Suprapubic skin (tissue), 4 donors: ENCODE measurements around the gene WDR7. TPM values are rescaled to one million over a fixed set of nuclear protein-coding genes. Genes with fewer than 3 reads are reported as not detected.

Source experiments
- DNase-seq, 2 donors: peaks; one replicate each; pipeline ENCODE4 v3.0.0-alpha.2; 2019; ENCODE audit warnings: low spot score in 2 of 2
- H3K27ac ChIP-seq: fragments of 200-600 bp; sonication (generic); one replicate; pipeline ENCODE4 v1.5.1; 2019
- H3K27me3 ChIP-seq: fragments of 200-600 bp; sonication (generic); one replicate; pipeline ENCODE4 v1.5.1; 2019
- H3K36me3 ChIP-seq: fragments of 200-600 bp; sonication (generic); one replicate; pipeline ENCODE4 v1.5.1; 2019
- H3K4me1 ChIP-seq: fragments of 200-600 bp; sonication (generic); one replicate; pipeline ENCODE4 v1.5.1; 2019
- H3K4me3 ChIP-seq: fragments of 200-600 bp; sonication (generic); one replicate; pipeline ENCODE4 v1.5.1; 2019; ENCODE audit warnings: mild to moderate bottlenecking
- H3K9me3 ChIP-seq: fragments of 200-600 bp; sonication (generic); one replicate; pipeline ENCODE4 v1.5.1; 2019
- EP300 ChIP-seq: sonication (generic); formaldehyde crosslinking; IDR thresholded peaks from one replicate; pipeline ENCODE4 v1.6.1; 2017; ENCODE audit warnings: antibody characterized with exemption
- POLR2A ChIP-seq, 2 donors: fragments of 450-650 bp; IDR thresholded peaks; one replicate each; pipeline ENCODE4 v1.6.1; 2017; ENCODE audit warnings: antibody characterized with exemption in 2 of 2, mild to moderate bottlenecking in 2 of 2, moderate library complexity in 2 of 2
- POLR2AphosphoS5 ChIP-seq, 3 donors: sonication (generic); formaldehyde crosslinking; IDR thresholded peaks; one replicate each; pipeline ENCODE4 v1.6.1; 2017; ENCODE audit warnings: antibody characterized with exemption in 3 of 3
- WGBS: methylation state at CpG from one replicate; pipeline ENCODE4 v1.1.5; 2018; 5-methylcytosine and 5-hydroxymethylcytosine counted together
- total RNA-seq, 4 donors: library from RNA; depleted of rRNA; stranded (reverse); fragments of >200 nt; gene quantifications; one replicate each; pipeline ENCODE4 v1.1.0, GENCODE V29; 2016
- TF ChIP-seq, protein P1 (sequence below), 2 donors: fragments of 200-600 bp in 1 of 2; fragments of 450-650 bp in 1 of 2; sonication (generic) in 1 of 2; IDR thresholded peaks; one replicate each; pipeline ENCODE4 v1.5.1; 2016 to 2019; ENCODE audit warnings: antibody characterized with exemption in 2 of 2, mild to moderate bottlenecking in 1 of 2, moderate library complexity in 1 of 2

The WDR7 gene
- total RNA-seq = 10 to 100 TPM; 14.4 to 29.2 (median 20.2) TPM

DNA sequence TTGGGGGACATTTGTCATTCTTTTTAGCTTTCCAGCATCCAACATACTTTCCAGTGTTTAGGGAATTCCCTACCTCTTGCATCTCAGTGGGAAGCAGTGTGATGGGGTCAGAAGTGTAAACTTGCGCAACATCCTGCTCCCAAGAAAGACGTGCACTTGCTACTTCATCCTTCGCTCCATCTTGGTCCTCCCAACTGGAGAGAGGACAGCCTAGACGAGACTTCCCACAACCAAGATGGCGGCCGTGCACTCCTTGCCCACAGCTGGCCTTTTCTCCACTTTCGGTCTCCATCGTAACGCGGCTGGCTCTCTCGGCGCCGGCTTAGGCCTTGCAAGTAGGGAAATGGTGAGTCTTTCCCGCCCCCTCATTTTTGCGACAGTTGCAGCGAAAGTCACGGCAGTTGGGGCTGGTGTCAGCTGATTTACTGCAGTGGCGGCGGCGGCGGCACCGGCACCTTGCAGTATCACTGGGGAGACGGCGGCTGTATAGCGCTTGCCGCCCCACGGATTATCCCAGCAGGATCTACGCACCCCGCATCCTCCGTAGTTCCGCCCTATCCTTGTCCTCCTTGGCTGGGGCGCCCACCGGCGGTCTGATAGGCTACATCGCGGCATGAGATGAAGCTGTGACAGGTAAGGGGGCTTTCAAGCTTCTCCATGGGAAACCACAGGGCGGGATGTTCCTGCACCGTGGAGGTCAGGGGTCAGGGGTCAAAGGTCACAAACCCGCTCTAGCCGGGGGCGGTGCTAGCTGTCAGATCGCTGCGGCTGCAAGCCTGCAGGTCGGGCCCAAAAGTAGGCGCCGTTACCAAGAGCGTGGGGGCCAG lies at the start of gene WDR7:
Gene WDR7 (plus strand): TSS at position 416 of the 827 bp plus-strand sequence. CDS start 21,157 bp downstream, outside the sequence.
- no peaks in the 10 kb centered on the region for H3K9me3 ChIP-seq
- peaks cover 16% of the 10 kb centered on the region for H3K4me1 ChIP-seq
- 0% methylated on average over 33 of the region's 47 CpGs for WGBS
- H3K36me3 ChIP-seq = no peaks in the 10 kb centered on the region
- peak within 1 kb of the TSS; percentile 86 for H3K4me3 ChIP-seq
- H3K27ac ChIP-seq = peak within 1 kb of the TSS; percentile 82
- TF ChIP-seq EP300 (no peak), POLR2A (IDR thresholded peaks at IDR 0.05) (no peak), POLR2AphosphoS5 (IDR thresholded peaks at IDR 0.05) (peak in 1 of 3 donors; percentile 62)
- TF ChIP-seq, protein P1, sequence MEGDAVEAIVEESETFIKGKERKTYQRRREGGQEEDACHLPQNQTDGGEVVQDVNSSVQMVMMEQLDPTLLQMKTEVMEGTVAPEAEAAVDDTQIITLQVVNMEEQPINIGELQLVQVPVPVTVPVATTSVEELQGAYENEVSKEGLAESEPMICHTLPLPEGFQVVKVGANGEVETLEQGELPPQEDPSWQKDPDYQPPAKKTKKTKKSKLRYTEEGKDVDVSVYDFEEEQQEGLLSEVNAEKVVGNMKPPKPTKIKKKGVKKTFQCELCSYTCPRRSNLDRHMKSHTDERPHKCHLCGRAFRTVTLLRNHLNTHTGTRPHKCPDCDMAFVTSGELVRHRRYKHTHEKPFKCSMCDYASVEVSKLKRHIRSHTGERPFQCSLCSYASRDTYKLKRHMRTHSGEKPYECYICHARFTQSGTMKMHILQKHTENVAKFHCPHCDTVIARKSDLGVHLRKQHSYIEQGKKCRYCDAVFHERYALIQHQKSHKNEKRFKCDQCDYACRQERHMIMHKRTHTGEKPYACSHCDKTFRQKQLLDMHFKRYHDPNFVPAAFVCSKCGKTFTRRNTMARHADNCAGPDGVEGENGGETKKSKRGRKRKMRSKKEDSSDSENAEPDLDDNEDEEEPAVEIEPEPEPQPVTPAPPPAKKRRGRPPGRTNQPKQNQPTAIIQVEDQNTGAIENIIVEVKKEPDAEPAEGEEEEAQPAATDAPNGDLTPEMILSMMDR (IDR thresholded peaks at IDR 0.05) = no peak
- peak; percentile 97 to 98 for DNase-seq
- H3K27me3 ChIP-seq = no peaks in the 10 kb centered on the region

DNA sequence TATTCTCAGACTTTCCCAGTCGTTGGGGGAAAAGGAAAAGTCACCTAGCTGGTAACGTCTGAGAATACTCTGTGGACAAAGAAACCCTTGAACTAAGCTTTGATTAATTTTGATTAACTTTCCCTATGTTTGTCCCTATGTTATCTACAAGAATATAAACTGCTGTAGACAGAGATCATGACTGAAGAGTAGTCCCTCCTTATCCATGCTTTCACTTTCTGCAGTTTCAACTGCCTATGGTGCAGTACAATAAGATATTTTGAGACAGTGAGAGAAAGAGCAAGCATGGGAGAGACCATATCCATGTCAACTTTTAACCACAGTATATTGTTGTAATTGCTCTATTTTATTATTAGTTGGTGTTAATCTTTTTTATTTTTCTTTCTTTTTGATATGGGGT lies 44.5 kb upstream of the WDR7 start:
- no peaks in the 10 kb centered on the region for H3K27me3 ChIP-seq
- 95% methylated on average over 2 of the region's 2 CpGs for WGBS
- peaks cover 64% of the 10 kb centered on the region for H3K36me3 ChIP-seq

DNA sequence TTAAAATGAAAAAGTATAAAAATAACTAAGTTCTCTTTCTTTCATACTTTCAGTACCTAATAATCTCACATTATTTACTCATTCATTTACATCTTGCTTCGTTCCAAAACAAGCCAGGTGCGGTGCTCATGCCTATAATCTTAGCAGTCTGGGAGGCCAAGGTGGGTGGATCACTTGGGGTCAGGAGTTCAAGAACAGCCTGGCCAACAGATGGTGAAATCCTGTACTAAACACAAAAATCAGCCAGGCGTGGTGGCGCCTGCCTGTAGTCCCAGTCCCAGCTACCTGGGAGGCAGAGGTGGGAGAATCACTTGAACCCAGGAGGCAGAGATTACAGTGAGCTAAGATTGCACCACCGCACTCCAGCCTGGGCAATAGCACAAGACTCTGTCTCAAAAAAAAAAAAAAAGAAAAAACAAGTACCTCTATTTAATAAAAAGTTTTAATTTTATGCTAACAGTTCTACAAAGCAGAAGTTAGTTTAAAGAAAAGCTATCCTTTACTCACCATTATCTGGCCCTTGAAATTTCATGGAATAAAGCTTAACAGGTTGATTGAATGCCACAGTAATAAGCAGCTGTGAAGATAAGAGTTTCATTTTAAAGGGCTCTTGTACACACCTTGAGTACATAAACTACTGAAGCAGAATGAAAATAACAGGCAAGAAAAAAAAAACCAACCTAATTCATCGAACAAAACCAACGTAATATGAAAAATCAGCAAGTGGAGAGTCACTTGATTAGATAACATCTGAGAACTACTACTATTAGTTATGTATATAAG lies 35.2 kb upstream of the WDR7 start:
- peaks cover 51% of the 10 kb centered on the region for H3K36me3 ChIP-seq
- DNase-seq = no peak
- H3K27me3 ChIP-seq = no peaks in the 10 kb centered on the region
- 85% methylated on average over 7 of the region's 7 CpGs for WGBS
- H3K4me1 ChIP-seq = no peaks in the 10 kb centered on the region
- no peak overlapping the region for H3K4me3 ChIP-seq
- TF ChIP-seq EP300 (no peak), POLR2A (IDR thresholded peaks at IDR 0.05) (no peak), POLR2AphosphoS5 (IDR thresholded peaks at IDR 0.05) (no peak)
- TF ChIP-seq, protein P1 (IDR thresholded peaks at IDR 0.05) = no peak
- H3K9me3 ChIP-seq = no peaks in the 10 kb centered on the region
- no peak overlapping the region for H3K27ac ChIP-seq

More for the DNA sequence above, 44.5 kb upstream of the WDR7 start:
- H3K9me3 ChIP-seq = no peaks in the 10 kb centered on the region
- H3K27ac ChIP-seq = no peak overlapping the region
- no peak for DNase-seq
- no peaks in the 10 kb centered on the region for H3K4me1 ChIP-seq
- no peak overlapping the region for H3K4me3 ChIP-seq
- TF ChIP-seq EP300 (no peak), POLR2A (IDR thresholded peaks at IDR 0.05) (no peak), POLR2AphosphoS5 (IDR thresholded peaks at IDR 0.05) (no peak)
- TF ChIP-seq, protein P1 (IDR thresholded peaks at IDR 0.05) = no peak

DNA sequence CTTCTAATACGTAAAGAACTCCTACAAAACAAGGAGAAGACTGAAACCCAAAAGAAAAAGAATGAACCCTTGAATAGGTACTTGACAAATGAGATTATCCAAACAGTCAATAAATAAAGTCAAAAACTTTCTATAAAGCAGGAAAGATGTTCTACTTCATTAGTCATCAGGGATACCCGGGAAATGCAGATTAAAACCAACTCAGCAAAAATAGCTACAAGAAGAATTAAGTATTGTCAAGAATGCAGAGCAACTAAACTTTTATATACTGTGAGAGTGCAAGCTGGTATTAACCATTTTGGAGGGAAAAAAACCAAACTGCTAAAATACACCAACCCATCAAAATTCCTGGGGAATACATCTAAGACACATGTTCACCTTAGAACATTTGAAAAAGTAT lies 23.2 kb upstream of the WDR7 start:
- Histone ChIP-seq H3K27me3 (no peaks in the 10 kb centered on the region), H3K9me3 (no peaks in the 10 kb centered on the region), H3K36me3 (peaks cover 4% of the 10 kb centered on the region), H3K4me3 (no peak overlapping the region), H3K27ac (no peak overlapping the region), H3K4me1 (peaks cover 3% of the 10 kb centered on the region)
- DNase-seq = no peak
- TF ChIP-seq POLR2A (IDR thresholded peaks at IDR 0.05) (no peak), POLR2AphosphoS5 (IDR thresholded peaks at IDR 0.05) (no peak), EP300 (no peak)
- TF ChIP-seq, protein P1 (IDR thresholded peaks at IDR 0.05) = no peak
- 73% methylated on average over 2 of the region's 2 CpGs for WGBS
